ENCODE data around the gene CBARP. TPM values are rescaled to one million over a fixed set of nuclear protein-coding genes. Genes with fewer than 3 reads are reported as not detected.

CBARP gene
- total and polyA plus RNA-seq, 2 of the 13 experiments (the other 11 are each of a cell fraction or from before 2014, with no cell fraction given), result 1.2 to 1.4 TPM

GRCh38 chr19:1275976-1276627, 38.3 kb upstream of the CBARP start (continued):
- TF ChIP-seq, protein P1, sequence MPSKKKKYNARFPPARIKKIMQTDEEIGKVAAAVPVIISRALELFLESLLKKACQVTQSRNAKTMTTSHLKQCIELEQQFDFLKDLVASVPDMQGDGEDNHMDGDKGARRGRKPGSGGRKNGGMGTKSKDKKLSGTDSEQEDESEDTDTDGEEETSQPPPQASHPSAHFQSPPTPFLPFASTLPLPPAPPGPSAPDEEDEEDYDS (CRISPR knock-in tag; IDR thresholded peaks at IDR 0.05), result no peak; the same call in 1 of the 2 replicates
- no peak for TF ChIP-seq ZNF709 (CRISPR knock-in tag; IDR thresholded peaks at IDR 0.05)
- TF ChIP-seq SMYD3 (CRISPR knock-in tag; IDR thresholded peaks at IDR 0.05), result no peak
- TF ChIP-seq, protein P2, sequence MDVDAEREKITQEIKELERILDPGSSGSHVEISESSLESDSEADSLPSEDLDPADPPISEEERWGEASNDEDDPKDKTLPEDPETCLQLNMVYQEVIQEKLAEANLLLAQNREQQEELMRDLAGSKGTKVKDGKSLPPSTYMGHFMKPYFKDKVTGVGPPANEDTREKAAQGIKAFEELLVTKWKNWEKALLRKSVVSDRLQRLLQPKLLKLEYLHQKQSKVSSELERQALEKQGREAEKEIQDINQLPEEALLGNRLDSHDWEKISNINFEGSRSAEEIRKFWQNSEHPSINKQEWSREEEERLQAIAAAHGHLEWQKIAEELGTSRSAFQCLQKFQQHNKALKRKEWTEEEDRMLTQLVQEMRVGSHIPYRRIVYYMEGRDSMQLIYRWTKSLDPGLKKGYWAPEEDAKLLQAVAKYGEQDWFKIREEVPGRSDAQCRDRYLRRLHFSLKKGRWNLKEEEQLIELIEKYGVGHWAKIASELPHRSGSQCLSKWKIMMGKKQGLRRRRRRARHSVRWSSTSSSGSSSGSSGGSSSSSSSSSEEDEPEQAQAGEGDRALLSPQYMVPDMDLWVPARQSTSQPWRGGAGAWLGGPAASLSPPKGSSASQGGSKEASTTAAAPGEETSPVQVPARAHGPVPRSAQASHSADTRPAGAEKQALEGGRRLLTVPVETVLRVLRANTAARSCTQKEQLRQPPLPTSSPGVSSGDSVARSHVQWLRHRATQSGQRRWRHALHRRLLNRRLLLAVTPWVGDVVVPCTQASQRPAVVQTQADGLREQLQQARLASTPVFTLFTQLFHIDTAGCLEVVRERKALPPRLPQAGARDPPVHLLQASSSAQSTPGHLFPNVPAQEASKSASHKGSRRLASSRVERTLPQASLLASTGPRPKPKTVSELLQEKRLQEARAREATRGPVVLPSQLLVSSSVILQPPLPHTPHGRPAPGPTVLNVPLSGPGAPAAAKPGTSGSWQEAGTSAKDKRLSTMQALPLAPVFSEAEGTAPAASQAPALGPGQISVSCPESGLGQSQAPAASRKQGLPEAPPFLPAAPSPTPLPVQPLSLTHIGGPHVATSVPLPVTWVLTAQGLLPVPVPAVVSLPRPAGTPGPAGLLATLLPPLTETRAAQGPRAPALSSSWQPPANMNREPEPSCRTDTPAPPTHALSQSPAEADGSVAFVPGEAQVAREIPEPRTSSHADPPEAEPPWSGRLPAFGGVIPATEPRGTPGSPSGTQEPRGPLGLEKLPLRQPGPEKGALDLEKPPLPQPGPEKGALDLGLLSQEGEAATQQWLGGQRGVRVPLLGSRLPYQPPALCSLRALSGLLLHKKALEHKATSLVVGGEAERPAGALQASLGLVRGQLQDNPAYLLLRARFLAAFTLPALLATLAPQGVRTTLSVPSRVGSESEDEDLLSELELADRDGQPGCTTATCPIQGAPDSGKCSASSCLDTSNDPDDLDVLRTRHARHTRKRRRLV (CRISPR knock-in tag; IDR thresholded peaks at IDR 0.05), result no peak
- no peak for TF ChIP-seq MAZ (IDR thresholded peaks at IDR 0.05; ENCODE audit: borderline replicate concordance, low read depth, low read length)
- TF ChIP-seq MAZ (CRISPR knock-in tag; IDR thresholded peaks at IDR 0.05; ENCODE audit: low read depth), result 0 out of 2 replicates have a peak, but pooled peaks have one; percentile 17
- no peak for TF ChIP-seq MYNN (CRISPR knock-in tag; IDR thresholded peaks at IDR 0.05; ENCODE audit: low read depth)
- no peak for TF ChIP-seq TCF12 (IDR thresholded peaks at IDR 0.05)
- no peak for TF ChIP-seq TCF12 (CRISPR knock-in tag; IDR thresholded peaks at IDR 0.05)
- no peak for TF ChIP-seq ZNF431 (CRISPR knock-in tag; IDR thresholded peaks at IDR 0.05; ENCODE audit: borderline replicate concordance, low read depth)
- TF ChIP-seq, protein P3, sequence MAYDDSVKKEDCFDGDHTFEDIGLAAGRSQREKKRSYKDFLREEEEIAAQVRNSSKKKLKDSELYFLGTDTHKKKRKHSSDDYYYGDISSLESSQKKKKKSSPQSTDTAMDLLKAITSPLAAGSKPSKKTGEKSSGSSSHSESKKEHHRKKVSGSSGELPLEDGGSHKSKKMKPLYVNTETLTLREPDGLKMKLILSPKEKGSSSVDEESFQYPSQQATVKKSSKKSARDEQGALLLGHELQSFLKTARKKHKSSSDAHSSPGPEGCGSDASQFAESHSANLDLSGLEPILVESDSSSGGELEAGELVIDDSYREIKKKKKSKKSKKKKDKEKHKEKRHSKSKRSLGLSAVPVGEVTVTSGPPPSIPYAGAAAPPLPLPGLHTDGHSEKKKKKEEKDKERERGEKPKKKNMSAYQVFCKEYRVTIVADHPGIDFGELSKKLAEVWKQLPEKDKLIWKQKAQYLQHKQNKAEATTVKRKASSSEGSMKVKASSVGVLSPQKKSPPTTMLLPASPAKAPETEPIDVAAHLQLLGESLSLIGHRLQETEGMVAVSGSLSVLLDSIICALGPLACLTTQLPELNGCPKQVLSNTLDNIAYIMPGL (CRISPR knock-in tag; IDR thresholded peaks at IDR 0.05; ENCODE audit: borderline replicate concordance in 1 of 2, low read depth in 1 of 2), result 0 out of 4 replicates have a peak, but pooled peaks of 1 of the 2 experiments have one; percentile 29
- TF ChIP-seq EP300 (IDR thresholded peaks at IDR 0.05; ENCODE audit: low read depth in 2 of 2, low read length in 2 of 2), result no peak
- no peak for TF ChIP-seq EP300 (CRISPR knock-in tag; IDR thresholded peaks at IDR 0.05; ENCODE audit: borderline replicate concordance)
- 0 out of 2 replicates have a peak, but pooled peaks have one; percentile 9 for TF ChIP-seq ZNF572 (CRISPR knock-in tag; IDR thresholded peaks at IDR 0.05)
- no peak for TF ChIP-seq CTCF (CRISPR knock-in tag; IDR thresholded peaks at IDR 0.05)
- TF ChIP-seq ZNF557 (CRISPR knock-in tag; IDR thresholded peaks at IDR 0.05), result 0 out of 2 replicates have a peak, but pooled peaks have one; percentile 43
- no peak for TF ChIP-seq ZBTB34 (CRISPR knock-in tag; IDR thresholded peaks at IDR 0.05)
- peak; percentile 65; the same call in 1 of the 2 replicates for TF ChIP-seq ZNF230 (CRISPR knock-in tag; IDR thresholded peaks at IDR 0.05)
